ENCODE data around the gene DYNLT1. TPM values are rescaled to one million over a fixed set of nuclear protein-coding genes. Genes with fewer than 3 reads are reported as not detected.

The DYNLT1 gene
- total RNA-seq, 2 experiments from 2014 or later, result 29.3 to 49.2 TPM

DNA sequence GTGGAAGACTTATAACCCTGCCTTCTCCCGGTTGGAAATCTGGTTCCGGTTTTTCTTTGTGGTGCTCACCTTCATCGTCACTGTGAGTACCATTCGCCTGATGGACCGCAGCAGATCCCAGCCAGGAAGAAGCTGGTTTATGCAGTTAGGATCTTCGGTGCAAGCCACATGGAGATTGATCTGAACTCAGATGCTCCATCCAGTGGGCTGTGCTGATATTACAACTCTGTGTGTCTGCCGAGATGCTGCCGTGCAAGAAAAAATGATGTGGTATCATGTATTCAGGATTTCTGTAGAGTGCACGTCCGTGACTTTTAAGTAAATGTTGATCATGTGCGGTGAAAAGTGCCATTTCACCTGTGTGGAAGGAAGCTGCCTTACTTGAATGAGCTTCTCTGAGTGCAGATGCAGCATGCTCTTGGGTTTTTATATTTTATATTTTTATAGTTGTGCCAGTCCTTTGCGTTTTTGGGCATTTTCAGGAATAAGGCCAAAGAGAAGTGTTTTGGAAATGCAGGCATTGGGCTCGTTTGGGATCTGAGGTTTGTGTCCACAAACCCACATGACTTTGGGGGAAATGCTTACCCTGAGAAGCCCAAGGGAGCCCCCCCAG, 39.2 kb downstream of the DYNLT1 start:
- no TSS peak for BruUV-seq (replicated peaks)
- Histone ChIP-seq H3K79me2 (ENCODE audit: insufficient read depth, low read depth, low read length) (no peaks in the 10 kb centered on the region), H3K36me3 (ENCODE audit: insufficient read depth, low read length) (peaks cover 47% of the 10 kb centered on the region), H3K4me2 (ENCODE audit: low read length) (no peak overlapping the region), H2AFZ (ENCODE audit: low read length) (no peak overlapping the region), H3K27ac (ENCODE audit: low read depth, low read length, poor library complexity, severe bottlenecking) (no peak overlapping the region), H4K20me1 (ENCODE audit: insufficient read depth, low read length) (no peaks in the 10 kb centered on the region), H3K4me3 (ENCODE audit: low read depth, low read length, poor library complexity, severe bottlenecking) (no peak overlapping the region), H3K4me1 (ENCODE audit: insufficient read depth, low read length, poor library complexity, severe bottlenecking) (no peaks in the 10 kb centered on the region), H3K9me3 (ENCODE audit: low read length) (no peaks in the 10 kb centered on the region), H3K9me2 (ENCODE audit: insufficient read depth, low read length) (no peaks in the 10 kb centered on the region)
- ChIA-PET POLR2A (interaction anchor here (0.6 kb wide), 1 partner anchor 231 kb away, joined by 5 read pairs; no protein-coding TSS in a partner anchor), CTCF (ENCODE audit: unreplicated experiment) (no interaction called here)
- DNase-seq (ENCODE audit: low spot score), result peak; percentile 67
- TF ChIP-seq EZH2phosphoT487 (IDR thresholded peaks at IDR 0.05; ENCODE audit: borderline replicate concordance, low read depth, low read length), result no peak
- TF ChIP-seq, protein P1, sequence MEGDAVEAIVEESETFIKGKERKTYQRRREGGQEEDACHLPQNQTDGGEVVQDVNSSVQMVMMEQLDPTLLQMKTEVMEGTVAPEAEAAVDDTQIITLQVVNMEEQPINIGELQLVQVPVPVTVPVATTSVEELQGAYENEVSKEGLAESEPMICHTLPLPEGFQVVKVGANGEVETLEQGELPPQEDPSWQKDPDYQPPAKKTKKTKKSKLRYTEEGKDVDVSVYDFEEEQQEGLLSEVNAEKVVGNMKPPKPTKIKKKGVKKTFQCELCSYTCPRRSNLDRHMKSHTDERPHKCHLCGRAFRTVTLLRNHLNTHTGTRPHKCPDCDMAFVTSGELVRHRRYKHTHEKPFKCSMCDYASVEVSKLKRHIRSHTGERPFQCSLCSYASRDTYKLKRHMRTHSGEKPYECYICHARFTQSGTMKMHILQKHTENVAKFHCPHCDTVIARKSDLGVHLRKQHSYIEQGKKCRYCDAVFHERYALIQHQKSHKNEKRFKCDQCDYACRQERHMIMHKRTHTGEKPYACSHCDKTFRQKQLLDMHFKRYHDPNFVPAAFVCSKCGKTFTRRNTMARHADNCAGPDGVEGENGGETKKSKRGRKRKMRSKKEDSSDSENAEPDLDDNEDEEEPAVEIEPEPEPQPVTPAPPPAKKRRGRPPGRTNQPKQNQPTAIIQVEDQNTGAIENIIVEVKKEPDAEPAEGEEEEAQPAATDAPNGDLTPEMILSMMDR (conservative IDR thresholded peaks at IDR 0.05; ENCODE audit: low read length), result peak; percentile 85
- intact Hi-C loops (cut with micrococcal nuclease; ENCODE audit: unreplicated experiment), result loop anchor here (1.0 kb wide), 1 partner anchor 384 kb away; no protein-coding TSS in a partner anchor

DNA sequence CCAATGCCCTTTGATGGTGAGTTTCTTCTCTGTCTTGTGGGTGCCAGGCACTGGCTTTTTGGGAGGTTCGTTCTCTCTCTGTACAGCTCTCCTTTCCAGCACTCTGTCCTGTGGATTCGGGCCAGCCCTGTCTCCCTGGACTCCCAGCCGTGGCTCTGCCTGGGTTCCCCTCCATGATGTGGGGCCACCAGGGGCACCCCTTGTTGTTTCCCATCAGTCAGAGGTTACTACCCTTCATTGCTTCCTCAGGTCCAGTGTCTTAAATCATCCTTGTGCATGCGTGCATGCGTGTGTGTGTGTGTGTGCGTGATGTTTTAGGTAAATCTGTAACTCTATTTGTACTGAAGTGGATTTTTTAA, 40.5 kb downstream of the DYNLT1 start:
- Histone ChIP-seq H3K4me2 (ENCODE audit: low read length) (no peak overlapping the region), H3K36me3 (ENCODE audit: insufficient read depth, low read length) (peaks cover 45% of the 10 kb centered on the region), H2AFZ (ENCODE audit: low read length) (no peak overlapping the region), H3K9me3 (ENCODE audit: low read length) (no peaks in the 10 kb centered on the region), H3K4me3 (ENCODE audit: low read depth, low read length, poor library complexity, severe bottlenecking) (no peak overlapping the region), H3K27ac (ENCODE audit: low read depth, low read length, poor library complexity, severe bottlenecking) (no peak overlapping the region), H3K4me1 (ENCODE audit: insufficient read depth, low read length, poor library complexity, severe bottlenecking) (no peaks in the 10 kb centered on the region), H3K9me2 (ENCODE audit: insufficient read depth, low read length) (no peaks in the 10 kb centered on the region), H4K20me1 (ENCODE audit: insufficient read depth, low read length) (no peaks in the 10 kb centered on the region), H3K79me2 (ENCODE audit: insufficient read depth, low read depth, low read length) (no peaks in the 10 kb centered on the region)
- TF ChIP-seq, protein P1 (conservative IDR thresholded peaks at IDR 0.05; ENCODE audit: low read length), result no peak
- no peak for TF ChIP-seq EZH2phosphoT487 (IDR thresholded peaks at IDR 0.05; ENCODE audit: borderline replicate concordance, low read depth, low read length)
- no peak for DNase-seq (ENCODE audit: low spot score)
- CTCF ChIA-PET (ENCODE audit: unreplicated experiment), result interaction anchor here (0.5 kb wide), 1 partner anchor 876 kb away, joined by 3 read pairs; no protein-coding TSS in a partner anchor
- POLR2A ChIA-PET, result interaction anchor here (0.6 to 0.7 kb wide), 2 partner anchors 341 to 788 kb away, joined by 3 read pairs; no protein-coding TSS in a partner anchor
- intact Hi-C loops (cut with micrococcal nuclease; ENCODE audit: unreplicated experiment), result no loop called here
- BruUV-seq (replicated peaks), result no TSS peak
